Panc1 (cell line): Measurements from ENCODE around the gene IRF2BP1. TPM values are rescaled to one million over a fixed set of nuclear protein-coding genes. Genes with fewer than 3 reads are reported as not detected.

Experiments
- ATAC-seq: fragments of 200-7000 bp; cut with Tn5 transposase; 2 replicates; pipeline ENCODE4 v1.9.1; 2020; ENCODE audit warnings: mild to moderate bottlenecking, moderate library complexity
- BruUV-seq: library from RNA; stranded (reverse); fragments of 400-500 nt; replicated peaks from 2 replicates; lab custom pipeline; 2021; lab: Mats Ljungman, UMichigan
- CTCF ChIA-PET: fragments of 300-600 bp; sonication (Branson Sonifier 250); formaldehyde crosslinking; loops from one replicate; lab custom pipeline; 2022; ENCODE audit warnings: antibody characterized with exemption; lab: Charles Lee
- POLR2A ChIA-PET: fragments of 300-600 bp; sonication (Branson Sonifier 250); formaldehyde crosslinking; loops from one replicate; lab custom pipeline; 2022; ENCODE audit warnings: antibody characterized with exemption; lab: Charles Lee
- DNase-seq: peaks from one replicate; pipeline ENCODE4 v3.0.0-alpha.2; 2010; ENCODE audit warnings: low read depth, low spot score
- H3K27ac ChIP-seq: 2 replicates; pipeline ENCODE4 v1.5.1; 2011; ENCODE audit warnings: mild to moderate bottlenecking, low read length, inconsistent platforms
- H3K27me3 ChIP-seq: fragments of 200-500 bp; sonication (Bioruptor generic); 2 replicates; pipeline ENCODE4 v1.6.0; 2014; ENCODE audit warnings: low read length, inconsistent platforms; ENCODE audit not compliant: control insufficient read depth, insufficient read depth
- H3K36me3 ChIP-seq: fragments of 200-500 bp; sonication (Bioruptor generic); 2 replicates; pipeline ENCODE4 v1.5.1; 2014; ENCODE audit warnings: inconsistent platforms, mild to moderate bottlenecking, low read length, moderate library complexity; ENCODE audit not compliant: control insufficient read depth, insufficient read depth
- H3K4me1 ChIP-seq: 2 replicates; pipeline ENCODE4 v1.5.1; 2011; ENCODE audit warnings: inconsistent platforms, mild to moderate bottlenecking, low read length, moderate library complexity; ENCODE audit not compliant: control insufficient read depth, insufficient read depth
- H3K4me3 ChIP-seq, 2 experiments: 2 replicates each; pipeline ENCODE4 v1.5.1; 2011 to 2012; ENCODE audit warnings: low read depth in 2 of 2, low read length in 2 of 2, mild to moderate bottlenecking in 2 of 2, inconsistent platforms in 1 of 2, moderate library complexity in 1 of 2
- H3K9me3 ChIP-seq: fragments of 200-500 bp; sonication (Bioruptor generic); 2 replicates; pipeline ENCODE4 v1.5.1; 2014; ENCODE audit warnings: low read depth, mild to moderate bottlenecking, inconsistent platforms, low read length, moderate library complexity; ENCODE audit not compliant: control insufficient read depth, insufficient read depth
- CTCF ChIP-seq: fragments of 450-650 bp; IDR thresholded peaks from 2 replicates; pipeline ENCODE4 v1.5.1; 2017; ENCODE audit warnings: mild to moderate bottlenecking
- POLR2AphosphoS5 ChIP-seq: IDR thresholded peaks from 2 replicates; pipeline ENCODE4 v1.6.1; 2012; ENCODE audit warnings: mild to moderate bottlenecking, low read depth, low read length, moderate library complexity
- REST ChIP-seq, 2 experiments: IDR thresholded peaks; 2 replicates each; pipeline ENCODE4 v1.6.1; 2011 to 2012; ENCODE audit warnings: low read depth in 2 of 2, control low read depth in 1 of 2, low read length in 1 of 2, mild to moderate bottlenecking in 1 of 2, moderate library complexity in 1 of 2; ENCODE audit not compliant: insufficient read depth in 1 of 2
- SIN3A ChIP-seq: IDR thresholded peaks from 2 replicates; pipeline ENCODE4 v1.6.1; 2012; ENCODE audit warnings: low read depth, mild to moderate bottlenecking, low read length, moderate library complexity, borderline replicate concordance; ENCODE audit not compliant: insufficient read depth
- TCF7L2 ChIP-seq: IDR thresholded peaks from 2 replicates; pipeline ENCODE4 v1.6.1; 2011; ENCODE audit warnings: mild to moderate bottlenecking, low read depth, low read length, inconsistent platforms
- in situ Hi-C: cut with HindIII; loops from 2 replicates; pipeline ENCODE4 v1.10.0; 2016; ENCODE audit warnings: low sequenced_read_pairs, low pct_unique_long_range_greater_than_20kb
- intact Hi-C: fragments of 100-400 bp; cut with micrococcal nuclease; formaldehyde crosslinking; loops from one replicate; pipeline ENCODE4 v1.10.0; 2022; ENCODE audit not compliant: unreplicated experiment
- total RNA-seq: library from RNA; stranded (reverse); gene quantifications from one replicate; pipeline ENCODE4 v1.2.1, GENCODE V29; 2021; ENCODE audit not compliant: unreplicated experiment

The IRF2BP1 gene
- total RNA-seq, 1 experiment from 2014 or later = 21.9 TPM

- BruUV-seq = no TSS peak
Observed at GRCh38 chr19:45931055-45931454, 45.1 kb upstream of the IRF2BP1 start.

GRCh38 chr19:45929247-45929646, 43.3 kb upstream of the IRF2BP1 start:
- in situ Hi-C loops (no loop called here), intact Hi-C loops (no loop called here)
- Histone ChIP-seq H3K27ac (no peak overlapping the region), H3K27me3 (no peaks in the 10 kb centered on the region; the same call in 1 of the 2 replicates), H3K4me3 (no peak overlapping the region), H3K36me3 (no peaks in the 10 kb centered on the region), H3K4me1 (0 out of 2 replicates have a peak, but pooled peaks cover 3% of the 10 kb centered on the region), H3K9me3 (no peaks in the 10 kb centered on the region)
- no peak for ATAC-seq
- no peak for DNase-seq
- CTCF ChIA-PET = no interaction called here
- BruUV-seq = no TSS peak
- POLR2A ChIA-PET = no interaction called here
- TF ChIP-seq POLR2AphosphoS5 = no peak
- no peak for TF ChIP-seq TCF7L2
- no peak for TF ChIP-seq CTCF
- no peak for TF ChIP-seq SIN3A
- TF ChIP-seq REST (IDR thresholded peaks at IDR 0.05; ENCODE audit: insufficient read depth in 1 of 2, low read depth in 2 of 2, low read length in 1 of 2) = no peak

More at GRCh38 chr19:45931055-45931454, 45.1 kb upstream of the IRF2BP1 start:
- Histone ChIP-seq H3K4me3 (no peak overlapping the region), H3K9me3 (no peaks in the 10 kb centered on the region), H3K36me3 (no peaks in the 10 kb centered on the region), H3K27ac (no peak overlapping the region), H3K27me3 (no peaks in the 10 kb centered on the region; the same call in 1 of the 2 replicates), H3K4me1 (0 out of 2 replicates have a peak, but pooled peaks cover 6% of the 10 kb centered on the region)
- TF ChIP-seq REST (IDR thresholded peaks at IDR 0.05; ENCODE audit: insufficient read depth in 1 of 2, low read depth in 2 of 2, low read length in 1 of 2) (no peak), SIN3A (no peak), POLR2AphosphoS5 (no peak), CTCF (no peak), TCF7L2 (no peak)
- ChIA-PET POLR2A (no interaction called here), CTCF (no interaction called here)
- intact Hi-C loops (no loop called here), in situ Hi-C loops (no loop called here)
- ATAC-seq (no peak), DNase-seq (no peak)
